ENCODE results near the gene VAV3.

DNA sequence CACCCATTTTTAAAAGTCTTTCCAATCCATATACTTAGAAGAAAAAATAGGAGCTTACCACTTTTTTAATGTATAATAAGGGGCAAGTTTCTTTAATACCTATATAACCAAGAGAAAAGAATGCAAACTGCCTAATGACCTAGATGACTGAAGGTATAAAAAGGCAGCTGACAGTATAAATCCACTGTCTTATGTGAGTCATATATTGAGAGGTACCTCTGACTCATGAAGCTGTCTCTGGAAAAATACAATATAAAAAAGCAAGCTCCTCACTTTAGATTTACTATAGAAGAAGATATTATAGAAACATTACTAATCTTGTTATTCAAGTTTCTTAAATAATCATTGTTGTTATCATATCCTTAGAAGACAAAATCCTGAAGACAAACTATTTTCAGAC, 144.2 kb downstream of the VAV3 start:
- TF ChIP-seq, protein P1, sequence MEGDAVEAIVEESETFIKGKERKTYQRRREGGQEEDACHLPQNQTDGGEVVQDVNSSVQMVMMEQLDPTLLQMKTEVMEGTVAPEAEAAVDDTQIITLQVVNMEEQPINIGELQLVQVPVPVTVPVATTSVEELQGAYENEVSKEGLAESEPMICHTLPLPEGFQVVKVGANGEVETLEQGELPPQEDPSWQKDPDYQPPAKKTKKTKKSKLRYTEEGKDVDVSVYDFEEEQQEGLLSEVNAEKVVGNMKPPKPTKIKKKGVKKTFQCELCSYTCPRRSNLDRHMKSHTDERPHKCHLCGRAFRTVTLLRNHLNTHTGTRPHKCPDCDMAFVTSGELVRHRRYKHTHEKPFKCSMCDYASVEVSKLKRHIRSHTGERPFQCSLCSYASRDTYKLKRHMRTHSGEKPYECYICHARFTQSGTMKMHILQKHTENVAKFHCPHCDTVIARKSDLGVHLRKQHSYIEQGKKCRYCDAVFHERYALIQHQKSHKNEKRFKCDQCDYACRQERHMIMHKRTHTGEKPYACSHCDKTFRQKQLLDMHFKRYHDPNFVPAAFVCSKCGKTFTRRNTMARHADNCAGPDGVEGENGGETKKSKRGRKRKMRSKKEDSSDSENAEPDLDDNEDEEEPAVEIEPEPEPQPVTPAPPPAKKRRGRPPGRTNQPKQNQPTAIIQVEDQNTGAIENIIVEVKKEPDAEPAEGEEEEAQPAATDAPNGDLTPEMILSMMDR (conservative IDR thresholded peaks at IDR 0.05; ENCODE audit: low read length): no peak
- TF ChIP-seq EZH2phosphoT487 (IDR thresholded peaks at IDR 0.05; ENCODE audit: borderline replicate concordance, low read depth, low read length): no peak

All from OCI-LY7 (cell line).